ENCODE measurements around the gene UBXN2A. TPM values are rescaled to one million over a fixed set of nuclear protein-coding genes. Genes with fewer than 3 reads are reported as not detected.

The UBXN2A gene
- polyA plus RNA-seq, 2 donors, result 5.8 to 6.4 TPM

DNA sequence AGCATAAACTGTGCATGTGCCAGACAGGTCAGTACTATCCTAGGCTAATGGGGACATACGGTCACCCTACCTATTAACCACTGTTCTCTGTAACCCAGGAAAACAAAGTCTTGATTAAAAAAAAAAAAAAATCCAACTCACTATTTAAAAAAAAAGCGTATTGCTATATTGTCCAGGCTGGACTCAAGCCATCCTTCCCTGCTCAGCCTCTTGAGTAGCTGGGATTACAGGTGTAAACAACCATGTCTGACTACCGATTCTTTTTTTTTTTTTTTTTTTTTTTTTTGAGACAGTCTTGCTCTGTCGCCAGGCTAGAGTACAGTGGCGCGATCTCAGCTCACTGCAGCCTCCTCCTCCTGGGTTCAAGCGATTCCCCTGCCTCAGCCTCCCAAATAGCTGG is 24.9 kb upstream of the UBXN2A start:
- H3K27ac ChIP-seq (ENCODE audit: low read depth in 2 of 2, low read length in 1 of 2), result no peak overlapping the region
- no peaks in the 10 kb centered on the region for H3K9me3 ChIP-seq (ENCODE audit: control insufficient read depth in 2 of 2, insufficient read depth in 1 of 2, low read depth in 1 of 2, low read length in 1 of 2)
- no peaks in the 10 kb centered on the region for H3K4me1 ChIP-seq (ENCODE audit: control insufficient read depth in 2 of 2, insufficient read depth in 2 of 2, low read length in 1 of 2)
- H3K36me3 ChIP-seq (ENCODE audit: control insufficient read depth in 2 of 2, insufficient read depth in 2 of 2, low read length in 1 of 2), result no peaks in the 10 kb centered on the region
- no peaks in the 10 kb centered on the region for H3K27me3 ChIP-seq (ENCODE audit: control insufficient read depth in 1 of 2, insufficient read depth in 2 of 2, low read length in 2 of 2)
- no peak overlapping the region for H3K4me3 ChIP-seq (ENCODE audit: low read depth in 1 of 2, low read length in 2 of 2)
- WGBS, 2 donors, result 74 to 83% methylated on average over 6 to 7 of the region's 7 CpGs

DNA sequence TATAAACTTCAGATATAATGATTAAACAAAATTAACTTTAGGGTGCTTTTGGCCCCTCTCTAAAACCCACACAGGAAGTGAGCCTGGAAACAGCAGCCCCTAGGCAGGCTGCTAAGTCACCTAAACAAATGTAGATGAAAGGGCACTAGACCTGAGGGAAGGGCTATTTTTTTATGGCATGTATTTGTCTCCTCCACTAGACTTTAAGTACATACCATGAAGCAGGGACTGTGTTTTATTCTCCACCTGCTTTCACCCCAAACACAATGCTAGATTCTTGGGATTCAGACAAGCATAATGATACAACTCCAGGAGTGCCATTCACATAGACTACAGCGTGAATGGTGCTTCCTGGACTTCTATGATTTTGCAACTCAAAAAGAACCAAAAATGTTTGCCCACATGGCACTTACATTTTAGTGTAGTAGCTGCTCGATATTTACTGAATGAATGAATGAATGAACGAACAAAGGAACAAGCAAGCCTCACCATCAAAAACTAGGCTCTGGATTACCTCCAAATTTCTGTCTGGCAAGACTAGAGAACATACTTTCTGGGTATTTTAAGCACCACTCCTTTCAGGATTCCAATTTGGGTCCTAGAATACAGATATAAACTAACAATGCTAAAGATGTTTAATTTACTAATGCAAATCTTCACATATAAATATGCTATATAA is 23.4 kb upstream of the UBXN2A start:
- WGBS, 2 donors, result 65 to 68% methylated on average over 3 of the region's 3 CpGs
- H3K4me3 ChIP-seq (ENCODE audit: low read depth in 1 of 2, low read length in 2 of 2), result no peak overlapping the region
- no peaks in the 10 kb centered on the region for H3K9me3 ChIP-seq (ENCODE audit: control insufficient read depth in 2 of 2, insufficient read depth in 1 of 2, low read depth in 1 of 2, low read length in 1 of 2)
- no peak overlapping the region for H3K27ac ChIP-seq (ENCODE audit: low read depth in 2 of 2, low read length in 1 of 2)
- H3K36me3 ChIP-seq (ENCODE audit: control insufficient read depth in 2 of 2, insufficient read depth in 2 of 2, low read length in 1 of 2), result no peaks in the 10 kb centered on the region
- no peaks in the 10 kb centered on the region for H3K27me3 ChIP-seq (ENCODE audit: control insufficient read depth in 1 of 2, insufficient read depth in 2 of 2, low read length in 2 of 2)
- H3K4me1 ChIP-seq (ENCODE audit: control insufficient read depth in 2 of 2, insufficient read depth in 2 of 2, low read length in 1 of 2), result no peaks in the 10 kb centered on the region

- H3K4me1 ChIP-seq (ENCODE audit: control insufficient read depth in 2 of 2, insufficient read depth in 2 of 2, low read length in 1 of 2), result no peaks in the 10 kb centered on the region
Observed at GRCh38 chr2:23918837-23919489, 21.3 kb upstream of the UBXN2A start.

GRCh38 chr2:23924589-23925359 is 15.5 kb upstream of the UBXN2A start:
- Histone ChIP-seq H3K27me3 (ENCODE audit: control insufficient read depth in 1 of 2, insufficient read depth in 2 of 2, low read length in 2 of 2) (no peaks in the 10 kb centered on the region), H3K9me3 (ENCODE audit: control insufficient read depth in 2 of 2, insufficient read depth in 1 of 2, low read depth in 1 of 2, low read length in 1 of 2) (no peaks in the 10 kb centered on the region), H3K4me1 (ENCODE audit: control insufficient read depth in 2 of 2, insufficient read depth in 2 of 2, low read length in 1 of 2) (peaks cover 2 to 4% of the 10 kb centered on the region in 2 donors), H3K4me3 (ENCODE audit: low read depth in 1 of 2, low read length in 2 of 2) (peak overlapping the region in 1 of 2 donors; percentile 91), H3K36me3 (ENCODE audit: control insufficient read depth in 2 of 2, insufficient read depth in 2 of 2, low read length in 1 of 2) (no peaks in the 10 kb centered on the region), H3K27ac (ENCODE audit: low read depth in 2 of 2, low read length in 1 of 2) (no peak overlapping the region)
- 20 to 22% methylated on average over 7 of the region's 7 CpGs for WGBS, 2 donors

More at GRCh38 chr2:23918837-23919489, 21.3 kb upstream of the UBXN2A start:
- Histone ChIP-seq H3K27me3 (ENCODE audit: control insufficient read depth in 1 of 2, insufficient read depth in 2 of 2, low read length in 2 of 2) (no peaks in the 10 kb centered on the region), H3K4me3 (ENCODE audit: low read depth in 1 of 2, low read length in 2 of 2) (no peak overlapping the region), H3K27ac (ENCODE audit: low read depth in 2 of 2, low read length in 1 of 2) (no peak overlapping the region), H3K36me3 (ENCODE audit: control insufficient read depth in 2 of 2, insufficient read depth in 2 of 2, low read length in 1 of 2) (no peaks in the 10 kb centered on the region), H3K9me3 (ENCODE audit: control insufficient read depth in 2 of 2, insufficient read depth in 1 of 2, low read depth in 1 of 2, low read length in 1 of 2) (no peaks in the 10 kb centered on the region)
- WGBS, 2 donors, result 84 to 85% methylated on average over 8 of the region's 8 CpGs

DNA sequence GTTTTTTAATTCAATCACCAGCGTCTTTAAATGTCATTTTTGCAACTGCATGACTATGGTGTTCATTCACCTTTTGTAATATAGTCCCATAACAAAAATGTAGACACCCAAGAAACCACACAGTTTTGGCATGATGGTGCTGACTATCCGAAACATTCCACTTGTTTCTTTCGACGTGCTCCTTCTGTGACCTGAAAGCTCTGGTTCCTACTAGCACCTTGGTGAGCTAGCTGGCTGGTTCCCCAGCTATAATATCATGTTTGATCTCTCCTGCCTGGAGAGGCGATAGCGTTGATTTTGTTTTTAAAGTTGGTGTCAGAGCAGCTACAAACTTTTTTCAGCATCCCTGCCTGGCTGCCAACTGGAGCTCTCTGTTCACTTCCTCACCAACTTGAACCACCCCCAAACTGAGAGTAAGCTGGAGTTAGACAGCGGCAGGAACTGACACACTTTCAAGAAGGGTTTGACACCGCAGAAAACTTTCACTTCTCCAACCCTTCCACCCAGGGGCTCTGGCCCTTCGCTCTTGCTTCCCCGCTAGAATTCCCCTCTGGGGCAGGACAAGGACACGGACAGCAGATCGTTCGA is 14.5 kb upstream of the UBXN2A start:
- WGBS, 2 donors, result 1 to 2% methylated on average over 13 of the region's 13 CpGs
- H3K36me3 ChIP-seq (ENCODE audit: control insufficient read depth in 2 of 2, insufficient read depth in 2 of 2, low read length in 1 of 2), result no peaks in the 10 kb centered on the region
- peak overlapping the region; percentile 97 to 98 for H3K27ac ChIP-seq (ENCODE audit: low read depth in 2 of 2, low read length in 1 of 2)
- no peaks in the 10 kb centered on the region for H3K27me3 ChIP-seq (ENCODE audit: control insufficient read depth in 1 of 2, insufficient read depth in 2 of 2, low read length in 2 of 2)
- peak overlapping the region; percentile 91 to 93 for H3K4me3 ChIP-seq (ENCODE audit: low read depth in 1 of 2, low read length in 2 of 2)
- no peaks in the 10 kb centered on the region for H3K9me3 ChIP-seq (ENCODE audit: control insufficient read depth in 2 of 2, insufficient read depth in 1 of 2, low read depth in 1 of 2, low read length in 1 of 2)
- H3K4me1 ChIP-seq (ENCODE audit: control insufficient read depth in 2 of 2, insufficient read depth in 2 of 2, low read length in 1 of 2), result peaks cover 2 to 4% of the 10 kb centered on the region in 2 donors

- peak overlapping the region; percentile 97 to 98 for H3K27ac ChIP-seq (ENCODE audit: low read depth in 2 of 2, low read length in 1 of 2)
- 0% methylated on average over 39 of the region's 39 CpGs for WGBS, 2 donors
- peaks cover 2 to 4% of the 10 kb centered on the region in 2 donors for H3K4me1 ChIP-seq (ENCODE audit: control insufficient read depth in 2 of 2, insufficient read depth in 2 of 2, low read length in 1 of 2)
- H3K36me3 ChIP-seq (ENCODE audit: control insufficient read depth in 2 of 2, insufficient read depth in 2 of 2, low read length in 1 of 2), result no peaks in the 10 kb centered on the region
- H3K4me3 ChIP-seq (ENCODE audit: low read depth in 1 of 2, low read length in 2 of 2), result peak overlapping the region; percentile 91 to 93
- H3K27me3 ChIP-seq (ENCODE audit: control insufficient read depth in 1 of 2, insufficient read depth in 2 of 2, low read length in 2 of 2), result no peaks in the 10 kb centered on the region
- H3K9me3 ChIP-seq (ENCODE audit: control insufficient read depth in 2 of 2, insufficient read depth in 1 of 2, low read depth in 1 of 2, low read length in 1 of 2), result no peaks in the 10 kb centered on the region
Observed at GRCh38 chr2:23926290-23926749, 13.9 kb upstream of the UBXN2A start.

DNA sequence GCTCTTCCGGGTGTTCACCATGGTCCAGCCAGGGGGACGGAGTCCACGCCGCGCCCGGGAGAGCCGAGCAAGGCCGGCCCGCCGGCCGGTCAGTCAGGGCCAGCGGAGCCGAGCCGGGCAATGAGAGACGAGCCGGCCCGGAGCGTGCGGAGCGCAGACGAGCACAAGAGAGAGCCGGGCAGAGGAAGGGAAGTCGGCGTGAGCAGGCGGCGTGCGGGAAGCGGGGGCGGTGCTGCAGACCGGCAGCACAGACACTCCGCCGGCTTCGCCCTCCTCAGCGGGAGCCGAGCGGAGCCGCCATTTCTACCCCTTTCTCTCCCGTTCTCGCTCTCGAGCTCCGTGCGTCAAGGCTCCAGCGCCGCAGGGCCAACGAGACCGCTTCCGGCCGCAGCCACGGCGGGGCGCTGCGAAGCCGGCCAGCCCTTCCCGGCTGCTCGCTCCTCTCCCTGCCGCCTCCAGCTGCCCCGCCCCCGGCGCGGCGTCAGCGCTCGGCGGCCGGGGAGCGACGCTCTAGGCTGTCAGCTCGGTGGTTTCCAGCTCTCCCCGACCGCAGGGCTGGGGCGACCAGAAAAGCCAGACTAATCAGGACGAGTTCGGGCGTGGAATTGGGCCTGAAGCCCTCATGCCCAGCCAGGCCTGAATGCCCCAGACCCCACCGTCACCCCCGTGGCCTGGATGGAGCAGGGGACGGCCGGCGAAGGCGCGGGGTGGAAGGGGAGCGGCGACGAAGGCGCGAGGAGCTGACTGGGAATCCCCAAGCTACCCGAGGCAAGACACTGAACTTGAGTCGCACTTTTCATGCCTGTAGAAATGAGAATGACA is 13.3 kb upstream of the UBXN2A start, which contains the start of gene ATAD2B:
ATAD2B (minus strand) TSS at position 374 of the 822 bp plus-strand sequence; CDS start at position 21, 353 bp downstream.
- Histone ChIP-seq H3K4me1 (ENCODE audit: control insufficient read depth in 2 of 2, insufficient read depth in 2 of 2, low read length in 1 of 2) (peaks cover 2 to 4% of the 10 kb centered on the region in 2 donors), H3K9me3 (ENCODE audit: control insufficient read depth in 2 of 2, insufficient read depth in 1 of 2, low read depth in 1 of 2, low read length in 1 of 2) (no peaks in the 10 kb centered on the region), H3K27me3 (ENCODE audit: control insufficient read depth in 1 of 2, insufficient read depth in 2 of 2, low read length in 2 of 2) (no peaks in the 10 kb centered on the region), H3K4me3 (ENCODE audit: low read depth in 1 of 2, low read length in 2 of 2) (peak within 1 kb of the TSS; percentile 91 to 93), H3K36me3 (ENCODE audit: control insufficient read depth in 2 of 2, insufficient read depth in 2 of 2, low read length in 1 of 2) (no peaks in the 10 kb centered on the region), H3K27ac (ENCODE audit: low read depth in 2 of 2, low read length in 1 of 2) (peak within 1 kb of the TSS; percentile 97 to 100)
- WGBS, 2 donors, result 0% methylated on average over 49 to 88 of the region's 88 CpGs

DNA sequence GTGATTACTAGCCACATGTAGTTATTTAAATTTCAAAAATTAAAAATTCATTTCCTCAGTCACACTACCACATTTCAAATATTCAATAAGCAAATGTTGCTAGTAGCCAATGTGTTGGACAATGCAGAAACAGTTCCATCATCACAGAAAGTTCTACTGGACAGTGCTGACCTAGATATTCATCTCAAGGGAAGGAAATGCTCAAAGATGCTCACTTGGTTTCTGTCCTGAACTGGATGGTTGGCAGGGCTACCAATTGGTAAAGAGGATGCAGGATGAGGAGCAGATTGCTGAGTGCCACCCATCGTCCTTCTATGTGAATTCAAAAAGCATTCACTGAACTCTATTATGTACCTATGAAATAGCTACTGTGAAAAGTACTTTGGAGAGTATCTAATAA is 6.0 kb upstream of the UBXN2A start:
- 71 to 81% methylated on average over 1 of the region's 1 CpG for WGBS, 2 donors
- Histone ChIP-seq H3K4me1 (ENCODE audit: control insufficient read depth in 2 of 2, insufficient read depth in 2 of 2, low read length in 1 of 2) (no peaks in the 10 kb centered on the region), H3K9me3 (ENCODE audit: control insufficient read depth in 2 of 2, insufficient read depth in 1 of 2, low read depth in 1 of 2, low read length in 1 of 2) (no peaks in the 10 kb centered on the region), H3K36me3 (ENCODE audit: control insufficient read depth in 2 of 2, insufficient read depth in 2 of 2, low read length in 1 of 2) (no peaks in the 10 kb centered on the region), H3K27me3 (ENCODE audit: control insufficient read depth in 1 of 2, insufficient read depth in 2 of 2, low read length in 2 of 2) (no peaks in the 10 kb centered on the region), H3K4me3 (ENCODE audit: low read depth in 1 of 2, low read length in 2 of 2) (no peak overlapping the region), H3K27ac (ENCODE audit: low read depth in 2 of 2, low read length in 1 of 2) (no peak overlapping the region)

Measured in esophagus (tissue), 2 donors.